GM19238 (cell line): Measurements from ENCODE around the gene C3orf80.
"Not testable (repeated sequence)": the region's sequence is repeated elsewhere in the genome, so short reads cannot be mapped to it uniquely, and the experiment has no call there.

Experiments used
- DNase-seq: peaks from one replicate; pipeline ENCODE4 v3.0.0; 2011; ENCODE audit warnings: low spot score; ENCODE audit not compliant: insufficient read length

Gene C3orf80

GRCh38 chr3:160225176-160226025 is at the start of gene C3orf80:
Gene C3orf80, plus strand, starts transcription at chr3:160225422. Its CDS starts 214 bp downstream, at chr3:160225636.
- DNase-seq: peak; percentile 52

- DNase-seq: no peak
Measured at GRCh38 chr3:160176923-160177322, 48.3 kb upstream of the C3orf80 start.

GRCh38 chr3:160178661-160179060 is 46.6 kb upstream of the C3orf80 start:
- DNase-seq: not testable (repeated sequence)

GRCh38 chr3:160179403-160179802 is 45.8 kb upstream of the C3orf80 start:
- not testable (repeated sequence) for DNase-seq

GRCh38 chr3:160179906-160180305 is 45.3 kb upstream of the C3orf80 start:
- no peak for DNase-seq

GRCh38 chr3:160180581-160181216 is 44.5 kb upstream of the C3orf80 start:
- DNase-seq: no peak

- no peak for DNase-seq
Measured at GRCh38 chr3:160183345-160184076, 41.7 kb upstream of the C3orf80 start.

- no peak for DNase-seq
Measured at GRCh38 chr3:160184655-160185054, 40.6 kb upstream of the C3orf80 start.

GRCh38 chr3:160185751-160186150 is 39.5 kb upstream of the C3orf80 start:
- no peak for DNase-seq

- DNase-seq: no peak
Measured at GRCh38 chr3:160187288-160187687, 37.9 kb upstream of the C3orf80 start.

GRCh38 chr3:160192310-160193029 is 32.8 kb upstream of the C3orf80 start:
- DNase-seq: no peak

GRCh38 chr3:160193644-160194192 is 31.5 kb upstream of the C3orf80 start:
- DNase-seq: no peak

GRCh38 chr3:160194438-160194837 is 30.8 kb upstream of the C3orf80 start:
- DNase-seq: no peak

- no peak for DNase-seq
Measured at GRCh38 chr3:160195106-160195505, 30.1 kb upstream of the C3orf80 start.

GRCh38 chr3:160196511-160197104 is 28.6 kb upstream of the C3orf80 start:
- DNase-seq: no peak

- DNase-seq: no peak
Measured at GRCh38 chr3:160199108-160199507, 26.1 kb upstream of the C3orf80 start.

- DNase-seq: no peak
Measured at GRCh38 chr3:160200353-160200752, 24.9 kb upstream of the C3orf80 start.

GRCh38 chr3:160204396-160205011 is 20.7 kb upstream of the C3orf80 start:
- DNase-seq: not testable (repeated sequence)

GRCh38 chr3:160205606-160206005 is 19.6 kb upstream of the C3orf80 start:
- DNase-seq: no peak

- DNase-seq: no peak
Measured at GRCh38 chr3:160210341-160210740, 14.9 kb upstream of the C3orf80 start.
